GM19467 (cell line): ENCODE data around the gene SPIRE2.

Source experiments
- ATAC-seq: cut with Tn5 transposase; IDR thresholded peaks from one replicate; pipeline ENCODE4 v1.9.1; 2021; ENCODE audit warnings: mild to moderate bottlenecking, moderate library complexity; ENCODE audit not compliant: unreplicated experiment

SPIRE2 gene

DNA sequence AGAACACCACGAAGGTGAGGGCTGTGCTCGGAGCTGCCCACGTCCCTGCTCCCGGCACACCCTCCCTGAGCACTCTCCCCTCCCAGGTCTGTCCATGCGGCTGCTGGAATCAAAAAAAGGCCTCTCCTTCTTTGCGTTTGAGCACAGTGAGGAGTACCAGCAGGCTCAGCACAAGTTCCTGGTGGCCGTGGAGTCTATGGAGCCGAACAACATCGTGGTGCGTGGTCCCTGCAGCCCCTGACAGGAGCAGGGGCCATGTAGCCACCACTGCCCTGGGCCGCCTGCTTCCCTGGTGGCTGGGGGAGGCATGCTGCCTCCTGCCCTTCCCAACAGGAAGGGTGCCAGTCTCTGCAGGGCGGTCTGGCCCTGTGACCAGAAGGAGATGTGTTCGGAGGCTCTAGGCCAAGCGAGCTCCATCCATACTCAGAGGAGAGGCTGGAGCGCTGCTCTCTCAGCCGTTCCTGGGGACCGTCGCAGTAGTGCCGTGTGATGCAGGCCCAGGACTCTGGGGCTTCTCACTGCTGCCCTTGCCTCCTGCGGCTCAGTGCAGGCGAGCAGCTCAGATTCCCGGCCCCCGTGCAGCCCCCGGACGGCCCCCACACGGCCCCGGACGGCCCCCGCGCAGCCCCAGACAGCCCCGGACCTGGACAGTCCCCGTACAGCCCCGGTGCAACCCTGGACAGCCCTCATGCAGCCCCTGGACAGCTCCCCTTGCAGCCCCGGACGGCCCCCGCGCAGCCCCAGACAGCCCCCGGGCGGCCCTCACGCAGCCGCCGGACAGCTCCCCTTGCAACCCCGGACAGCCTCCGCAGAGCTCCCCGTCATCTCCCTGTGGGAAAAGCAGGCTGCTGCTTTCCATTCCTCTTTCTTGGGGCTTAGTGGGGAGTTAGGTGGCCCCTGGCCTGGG lies 65.6 kb downstream of the SPIRE2 start:
- no peak for ATAC-seq

DNA sequence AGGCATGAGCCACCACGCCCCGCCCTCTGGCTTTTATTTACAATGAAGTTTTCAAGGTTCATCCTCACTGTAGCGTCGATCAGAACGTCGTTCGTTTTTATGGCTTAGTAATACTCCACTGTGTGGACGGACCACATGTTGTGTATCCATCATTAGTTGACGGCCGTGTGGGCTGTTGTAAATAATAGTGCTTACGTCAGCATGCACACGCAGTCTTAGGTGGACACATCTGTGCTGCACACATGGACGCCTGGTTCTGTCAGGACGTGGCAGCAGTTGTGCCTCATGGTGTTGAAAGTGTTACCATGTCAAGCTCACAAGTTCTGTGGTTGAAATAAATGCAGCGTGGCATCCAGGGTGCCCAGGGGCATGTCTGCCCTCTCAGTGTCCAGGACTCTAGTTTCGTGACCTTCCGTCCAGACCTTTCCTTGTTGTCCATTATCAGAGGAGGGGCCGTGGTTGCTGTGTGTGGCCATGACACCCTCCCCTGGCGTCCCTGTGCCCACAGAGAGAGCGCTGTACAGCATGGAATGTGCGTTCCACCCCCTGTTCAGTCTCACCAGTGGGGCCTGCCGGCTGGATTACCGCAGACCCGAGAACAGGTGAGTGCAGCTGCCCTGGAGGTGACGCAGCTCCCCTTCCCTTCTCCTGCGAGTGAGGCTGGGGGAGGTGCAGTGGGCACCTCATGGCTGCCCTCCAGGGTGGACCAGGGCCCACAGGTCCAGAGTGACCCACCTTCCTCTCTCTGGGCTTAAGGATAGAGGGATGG lies 67.4 kb downstream of the SPIRE2 start:
- ATAC-seq: no peak

DNA sequence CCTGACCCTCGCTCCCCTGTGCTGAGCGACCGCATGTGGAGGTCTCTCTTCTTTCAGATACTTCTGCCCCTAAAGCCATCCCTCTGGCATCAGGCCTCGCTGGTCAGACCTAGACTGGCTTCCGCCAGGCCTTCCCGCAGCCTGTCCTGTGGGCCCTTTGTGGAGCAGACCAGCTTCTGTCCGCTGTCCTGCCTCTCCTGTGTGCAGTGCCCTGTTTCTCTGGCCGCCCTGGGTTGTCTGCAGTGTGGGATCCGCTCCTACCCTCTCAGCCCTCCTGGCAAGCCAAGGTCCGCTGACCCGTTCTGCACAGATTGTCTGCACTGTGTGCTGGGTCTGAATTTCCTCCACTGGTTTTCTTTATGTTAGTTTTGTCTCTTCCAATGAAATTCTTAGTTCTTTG lies 68.9 kb downstream of the SPIRE2 start:
- no peak for ATAC-seq

DNA sequence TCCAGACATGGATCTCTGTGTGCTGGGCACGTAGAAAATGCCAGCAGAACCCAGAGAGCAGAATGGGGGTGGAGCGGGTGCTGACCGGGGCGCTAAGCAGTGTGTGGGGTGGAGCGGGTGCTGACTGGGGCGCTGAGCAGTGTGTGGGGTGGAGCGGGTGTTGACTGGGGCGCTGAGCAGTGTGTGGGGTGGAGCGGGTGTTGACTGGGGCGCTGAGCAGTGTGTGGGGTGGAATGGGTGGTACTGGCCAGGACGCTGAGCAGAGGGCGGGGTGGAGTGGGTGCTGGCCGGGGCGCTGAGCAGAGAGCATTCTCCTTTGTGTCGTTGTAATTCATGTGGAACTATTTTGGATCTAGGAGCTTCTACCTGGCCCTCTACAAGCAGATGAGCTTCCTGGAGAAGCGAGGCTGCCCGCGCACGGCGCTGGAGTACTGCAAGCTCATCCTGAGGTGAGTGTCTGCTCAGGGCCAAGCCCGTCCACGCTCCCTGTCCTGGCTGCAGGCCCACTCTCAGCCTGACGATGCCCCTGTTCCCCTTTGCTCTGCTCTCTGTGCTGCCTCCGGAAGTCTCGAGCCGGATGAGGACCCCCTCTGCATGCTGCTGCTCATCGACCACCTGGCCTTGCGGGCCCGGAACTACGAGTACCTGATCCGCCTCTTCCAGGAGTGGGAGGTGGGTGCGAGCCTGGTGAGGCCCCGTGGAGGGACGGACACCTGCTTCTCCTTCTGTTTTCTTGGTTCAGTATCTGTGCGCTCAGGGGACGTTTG lies 70.1 kb downstream of the SPIRE2 start:
- no peak for ATAC-seq

DNA sequence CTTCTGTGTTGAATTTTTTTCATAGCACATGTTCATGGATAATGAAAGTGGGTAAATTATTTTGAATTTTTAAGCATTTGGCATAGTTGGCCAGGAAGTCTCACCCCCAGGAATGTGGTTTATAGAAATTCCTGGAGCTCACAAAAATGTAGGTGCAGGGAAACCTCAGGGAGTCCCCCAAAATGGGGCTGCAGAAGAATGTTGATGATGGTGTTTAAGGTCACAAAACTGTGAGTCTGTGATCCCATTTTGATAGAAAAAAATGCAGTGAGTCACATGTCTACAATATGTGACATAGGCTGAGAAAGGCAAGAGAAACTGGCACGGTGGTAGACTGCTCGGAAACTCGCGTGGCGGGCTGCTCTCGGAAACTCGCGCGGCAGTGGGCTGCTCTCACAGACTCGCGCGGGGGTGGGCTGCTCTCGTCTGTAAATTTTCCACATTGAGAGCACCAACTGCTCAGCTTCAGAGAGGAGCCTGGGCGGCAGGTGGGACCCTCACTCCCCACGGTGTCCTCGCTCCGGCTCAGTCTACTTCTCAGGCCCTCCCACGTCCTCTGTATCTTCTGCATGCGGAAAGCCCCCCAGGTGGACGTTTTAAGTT lies 71.7 kb downstream of the SPIRE2 start:
- no peak for ATAC-seq

DNA sequence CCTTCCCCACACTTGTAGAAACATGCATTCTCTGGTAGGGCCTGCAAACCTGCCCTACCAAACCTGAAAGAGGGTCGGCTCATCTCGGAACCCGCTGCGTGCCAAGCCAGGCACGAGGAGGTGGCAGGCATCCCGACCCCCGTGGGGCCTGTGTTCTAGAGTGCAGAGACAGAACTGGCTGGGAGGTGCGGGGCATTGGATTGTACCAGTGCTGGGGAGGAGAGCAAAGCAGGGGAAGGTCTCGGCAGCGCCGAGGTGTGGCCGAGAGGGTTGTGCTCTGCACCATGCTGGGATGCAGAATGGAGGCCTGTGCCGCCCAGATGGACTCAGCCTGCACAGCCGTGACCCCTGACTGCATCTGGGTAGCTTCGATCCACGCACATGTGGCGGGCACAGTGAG lies 72.6 kb downstream of the SPIRE2 start:
- ATAC-seq: no peak

DNA sequence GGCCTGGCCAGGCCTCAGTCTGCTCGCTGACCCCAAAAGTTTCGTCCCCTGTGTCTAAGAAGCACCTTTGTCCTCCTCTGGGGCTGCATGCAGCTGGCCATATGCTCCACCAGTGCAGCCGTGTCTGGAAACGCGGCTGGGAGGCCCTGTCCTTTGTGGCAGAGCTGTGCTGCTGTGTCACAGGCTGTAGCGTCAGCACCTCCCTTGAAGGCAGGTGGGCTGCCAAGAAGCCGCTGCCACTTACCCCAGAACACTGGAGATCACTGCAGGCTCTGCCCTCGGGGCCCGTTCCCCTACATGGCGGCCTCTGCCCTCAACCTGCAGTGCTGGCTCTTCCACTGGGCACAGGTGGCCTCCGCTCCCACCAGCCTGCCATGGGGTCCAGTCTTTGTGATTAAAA lies 74.7 kb downstream of the SPIRE2 start:
- ATAC-seq: no peak

DNA sequence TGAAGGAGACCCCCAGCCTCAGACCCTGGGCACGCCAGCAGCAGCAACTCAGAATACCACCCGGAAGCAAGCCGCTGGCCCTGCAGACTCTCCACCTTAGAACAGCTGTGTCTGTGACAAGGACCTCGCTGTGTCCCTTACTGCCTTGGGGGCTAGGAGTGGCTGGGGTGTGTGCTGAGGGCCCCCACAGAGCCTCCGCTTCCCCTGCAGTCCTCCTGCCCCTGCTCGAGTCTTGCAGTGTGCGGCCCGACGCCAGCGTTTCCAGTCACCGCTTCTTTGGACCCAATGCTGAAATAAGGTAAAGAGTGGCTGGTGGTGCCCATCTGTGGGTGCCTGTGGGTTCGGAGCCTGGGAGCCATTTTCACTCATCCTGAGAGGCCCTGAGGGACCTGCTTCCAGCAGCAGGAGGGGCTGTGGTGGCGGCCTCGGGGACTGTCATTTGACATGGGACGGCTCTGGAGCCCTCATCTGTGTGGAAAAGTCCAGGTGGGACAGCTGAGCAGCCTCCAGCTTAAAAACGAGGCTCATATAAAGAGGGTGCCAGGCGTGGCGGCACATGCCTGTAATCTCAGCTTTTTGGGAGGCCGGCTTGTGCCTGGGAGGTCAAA lies 75.7 kb downstream of the SPIRE2 start:
- ATAC-seq: no peak

DNA sequence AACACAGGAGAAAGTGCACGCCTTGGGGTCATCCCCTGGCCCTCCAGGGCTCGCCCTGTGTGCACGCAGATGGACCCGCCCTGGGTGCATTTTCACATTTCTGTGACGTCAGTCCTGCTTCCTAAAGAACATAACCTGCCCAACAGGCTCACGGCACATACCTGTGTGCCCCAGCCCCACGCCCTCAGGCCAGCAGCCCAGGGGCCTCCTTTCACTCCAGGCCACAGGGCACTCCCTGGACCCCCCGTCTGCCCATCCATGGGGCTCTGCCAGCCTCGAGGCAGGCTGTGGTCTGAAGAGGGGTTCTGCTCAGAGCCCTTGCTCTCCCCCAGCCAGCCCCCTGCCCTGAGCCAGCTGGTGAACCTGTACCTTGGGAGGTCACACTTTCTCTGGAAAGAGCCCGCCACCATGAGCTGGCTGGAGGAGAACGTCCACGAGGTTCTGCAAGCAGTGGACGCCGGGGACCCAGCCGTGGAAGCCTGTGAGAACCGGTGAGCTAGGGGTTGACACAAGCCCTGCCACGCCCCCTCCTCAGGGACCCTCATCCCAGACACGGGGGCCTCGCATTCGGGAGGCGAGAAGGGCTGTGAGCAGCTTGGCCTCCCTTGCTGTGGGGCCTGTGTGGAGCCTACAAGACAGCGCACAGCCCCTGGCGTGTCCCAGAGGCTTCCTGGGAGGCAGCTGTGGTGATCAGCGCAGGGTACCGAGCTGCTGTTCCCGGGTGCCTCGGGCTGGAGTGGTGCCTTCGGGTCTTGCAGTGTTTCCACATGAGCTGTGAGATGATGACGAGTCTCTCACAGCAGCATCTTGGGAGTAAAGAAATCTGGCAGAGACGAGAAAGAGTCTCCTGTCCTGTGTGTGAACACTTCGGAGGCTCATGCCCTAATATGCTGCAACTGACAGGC lies 76.6 kb downstream of the SPIRE2 start:
- no peak for ATAC-seq

DNA sequence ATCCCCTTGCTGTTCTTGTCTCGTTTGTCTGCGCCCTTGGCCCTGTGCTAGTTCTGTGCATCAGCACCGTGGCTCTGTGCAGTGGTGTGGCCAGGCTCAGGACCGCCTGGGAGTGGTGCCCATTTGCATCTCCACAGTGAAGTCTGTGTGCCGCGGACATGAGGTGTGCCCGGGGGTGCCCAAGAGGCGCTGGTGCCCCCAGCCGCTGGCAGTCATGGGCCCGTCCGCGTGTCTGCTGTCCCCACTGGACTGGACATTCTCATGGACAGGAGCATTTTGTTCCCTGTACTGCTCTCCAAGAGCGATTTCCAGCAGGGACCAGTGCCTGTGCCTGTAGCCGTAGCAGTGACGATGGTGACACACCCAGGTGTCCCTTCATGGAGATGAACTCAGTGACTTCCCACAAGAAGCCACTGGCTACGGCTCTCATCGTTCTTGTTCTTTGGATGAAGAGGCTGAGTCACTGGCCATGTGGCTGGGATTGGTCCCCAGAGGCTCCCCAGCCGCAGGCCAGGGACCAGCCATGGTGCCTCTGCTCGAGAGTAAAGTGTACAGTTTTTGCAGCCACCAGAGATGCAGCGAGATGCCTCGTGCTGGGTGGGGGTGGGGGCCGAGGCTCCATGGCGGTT lies 77.3 kb downstream of the SPIRE2 start:
- ATAC-seq: no peak

DNA sequence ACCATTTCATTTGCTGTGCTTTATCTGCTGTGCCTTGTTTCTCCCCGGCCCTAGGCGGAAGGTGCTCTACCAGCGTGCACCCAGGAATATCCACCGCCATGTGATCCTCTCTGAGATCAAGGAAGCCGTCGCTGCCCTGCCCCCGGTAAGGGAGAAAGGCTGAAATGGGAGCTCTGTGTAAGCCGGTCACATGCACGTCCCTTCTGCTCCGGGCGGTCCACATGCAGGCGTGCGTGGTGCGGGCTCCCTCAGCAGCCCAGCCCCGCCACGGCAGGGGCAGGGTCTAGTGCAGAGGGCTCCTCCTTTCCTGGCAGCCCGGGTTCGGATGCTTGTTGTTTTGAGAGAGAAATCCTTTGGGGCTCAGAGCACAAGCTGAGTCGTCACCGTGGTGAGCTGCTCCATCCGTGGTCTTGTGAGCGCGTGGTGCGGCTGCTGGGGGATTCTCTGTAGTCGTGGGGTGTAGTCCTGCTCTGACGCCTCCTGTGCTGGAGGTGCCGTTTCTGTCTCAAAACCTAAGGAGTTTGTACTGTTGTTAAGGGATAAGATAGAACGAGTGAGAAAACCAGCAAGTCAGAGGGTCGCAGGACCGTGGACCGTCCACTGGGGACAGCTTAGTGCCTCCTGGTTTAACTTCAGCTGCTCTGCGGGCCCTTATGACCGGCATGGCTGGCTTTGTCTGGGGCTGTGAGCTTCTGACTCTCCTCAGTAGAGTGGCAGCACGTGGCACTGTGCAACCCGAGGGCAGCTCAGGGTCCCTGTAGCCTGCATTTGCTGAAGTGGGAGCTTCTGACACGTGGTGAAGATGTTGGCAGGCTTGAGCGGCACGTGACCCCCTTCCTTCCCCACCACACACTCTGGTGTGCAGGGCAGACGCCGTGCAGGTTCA lies 78.1 kb downstream of the SPIRE2 start:
- ATAC-seq: no peak

DNA sequence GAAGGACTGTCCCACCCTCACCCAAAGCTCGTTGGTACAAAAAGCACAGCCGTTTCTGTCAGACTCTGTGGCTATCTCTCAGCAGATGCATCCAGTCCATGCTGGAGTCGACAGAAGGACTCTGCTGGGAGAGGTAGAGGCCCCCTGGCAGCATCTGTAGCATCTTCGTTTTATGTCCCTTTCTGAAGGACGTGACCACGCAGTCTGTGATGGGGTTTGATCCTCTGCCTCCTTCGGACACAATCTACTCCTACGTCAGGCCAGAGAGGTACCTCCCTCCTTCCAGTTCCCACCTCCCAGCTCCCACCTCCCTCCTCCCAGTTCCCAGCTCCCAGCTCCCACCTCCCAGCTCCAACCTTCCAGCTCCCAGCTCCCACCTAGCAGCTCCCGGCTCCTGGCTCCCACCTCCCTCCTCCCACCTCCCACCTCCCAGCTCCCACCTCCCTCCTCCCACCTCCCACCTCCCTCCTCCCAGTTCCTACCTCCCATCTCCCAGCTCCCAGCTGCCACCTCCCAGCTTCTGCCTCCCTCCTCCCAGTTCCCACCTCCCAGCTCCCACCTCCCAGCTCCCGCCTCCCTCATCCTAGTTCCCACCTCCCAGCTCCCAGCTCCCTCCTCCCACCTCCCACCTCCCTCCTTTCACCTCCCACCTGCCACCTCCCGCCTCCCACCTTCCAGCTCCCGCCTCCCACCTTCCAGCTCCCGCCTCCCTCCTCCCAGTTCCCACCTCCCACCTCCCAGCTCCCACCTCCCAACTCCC lies 79.0 kb downstream of the SPIRE2 start:
- no peak for ATAC-seq

DNA sequence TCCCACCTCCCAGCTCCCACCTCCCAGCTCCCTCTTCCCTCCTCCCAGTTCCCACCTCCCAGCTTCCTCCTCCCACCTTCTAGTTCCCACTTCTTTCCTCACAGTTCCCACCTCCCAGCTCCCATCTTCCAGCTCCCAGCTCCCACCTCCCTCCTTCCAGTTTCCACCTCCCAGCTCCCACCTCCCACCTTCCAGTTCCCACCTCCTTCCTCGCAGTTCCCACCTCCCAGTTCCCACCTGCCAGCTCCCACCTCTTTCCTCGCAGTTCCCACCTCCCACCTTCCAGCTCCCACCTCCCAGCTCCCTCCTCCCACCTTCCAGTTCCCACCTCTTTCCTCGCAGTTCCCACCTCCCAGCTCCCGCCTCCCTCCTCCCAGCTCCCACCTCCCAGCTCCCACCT lies 80.0 kb downstream of the SPIRE2 start:
- no peak for ATAC-seq

DNA sequence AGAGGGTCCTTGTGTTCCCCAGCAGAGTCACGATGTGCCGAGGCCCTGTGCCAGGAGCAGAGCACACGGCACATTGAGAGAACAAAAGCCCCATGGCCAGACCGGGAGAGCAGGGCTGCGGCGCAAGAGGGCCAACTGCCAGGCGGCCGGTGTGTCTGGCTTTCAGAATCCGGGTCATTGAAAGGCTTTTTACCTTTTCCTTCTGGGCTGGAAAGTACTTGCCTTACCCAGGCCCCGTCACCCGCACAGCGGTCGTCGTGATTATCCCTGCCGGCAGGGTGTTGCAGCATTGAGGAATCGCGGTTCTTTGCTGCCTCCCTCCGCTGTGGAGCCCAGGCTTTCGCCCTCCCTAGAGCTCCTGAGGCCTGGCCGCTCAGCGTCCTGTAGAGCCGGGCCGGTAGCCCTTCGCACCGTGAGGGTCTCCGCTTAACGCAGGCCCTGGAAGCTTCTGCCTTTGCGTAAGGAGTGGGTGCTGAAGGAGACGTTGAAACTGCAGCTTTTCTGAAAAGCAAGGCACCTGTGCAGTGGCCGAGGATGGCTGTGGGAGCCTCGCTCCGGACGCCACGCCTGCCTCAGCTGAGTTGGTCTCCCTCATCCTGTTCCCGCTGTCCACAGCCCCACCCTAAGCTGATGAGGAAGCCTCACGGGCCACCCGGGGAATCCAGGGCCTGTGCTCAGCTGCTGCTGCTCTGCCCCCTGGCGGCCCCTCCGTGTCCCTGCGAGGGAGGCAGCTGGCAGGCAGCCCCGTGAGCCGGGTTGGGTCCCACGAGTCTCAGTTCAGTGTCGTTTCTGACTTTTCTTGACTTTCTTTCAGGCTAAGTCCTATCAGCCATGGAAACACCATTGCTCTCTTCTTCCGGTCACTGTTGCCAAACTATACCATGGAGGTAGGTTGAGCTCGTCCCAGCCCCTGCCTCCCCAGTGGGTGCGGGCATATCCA lies 81.8 kb downstream of the SPIRE2 start:
- ATAC-seq: no peak

DNA sequence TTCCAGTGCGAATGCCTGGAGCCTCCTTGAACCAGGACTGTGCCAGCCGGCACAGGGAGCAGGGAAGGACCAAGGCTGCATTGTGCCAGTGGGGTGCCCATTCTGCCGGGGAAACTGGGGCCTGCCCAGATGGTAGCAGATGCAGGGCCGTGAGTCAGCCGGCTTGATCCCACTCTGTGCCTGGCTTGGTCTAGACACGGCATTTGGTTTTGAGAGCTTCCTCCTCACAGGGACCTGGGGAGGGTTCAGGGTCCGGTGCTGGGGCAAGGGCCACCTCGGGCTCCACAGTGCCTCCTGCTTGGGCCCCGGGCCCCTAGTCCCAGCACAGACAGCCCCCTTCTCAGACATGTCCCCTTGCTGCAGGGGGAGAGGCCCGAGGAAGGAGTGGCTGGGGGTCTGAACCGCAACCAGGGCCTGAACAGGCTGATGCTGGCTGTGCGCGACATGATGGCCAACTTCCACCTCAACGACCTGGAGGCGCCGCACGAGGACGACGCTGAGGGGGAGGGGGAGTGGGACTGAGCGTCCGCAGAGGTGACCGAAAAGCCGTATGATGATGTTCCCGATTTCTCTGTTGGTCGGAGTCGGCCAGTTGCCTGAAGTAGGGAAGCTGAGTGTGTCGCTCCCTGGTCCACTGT lies 82.6 kb downstream of the SPIRE2 start:
- no peak for ATAC-seq

DNA sequence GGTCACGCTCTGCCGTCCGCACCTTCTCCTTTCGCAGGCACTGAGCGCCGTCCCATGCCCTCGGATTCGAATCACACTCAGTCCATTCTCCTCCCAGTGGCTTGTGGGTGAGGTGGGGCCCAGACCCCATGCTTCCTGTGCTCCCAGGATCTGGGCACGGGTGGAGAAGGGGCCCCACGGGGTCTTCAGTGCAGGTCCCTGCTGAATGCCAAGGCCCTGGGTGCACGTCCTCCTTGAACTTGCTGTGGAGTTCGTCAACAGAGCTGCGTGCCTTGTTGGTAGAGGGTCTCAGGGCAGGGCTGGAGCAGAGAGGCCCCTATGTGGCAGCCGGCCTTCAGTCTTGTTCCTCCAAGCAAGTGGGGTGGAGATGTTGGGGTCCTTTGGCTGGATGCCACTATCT lies 83.1 kb downstream of the SPIRE2 start:
- no peak for ATAC-seq
